GF-D8 (cell line): Measurements from ENCODE around the gene CHSY1.
"Not testable (repeated sequence)": the region's sequence is repeated elsewhere in the genome, so short reads cannot be mapped to it uniquely, and the experiment has no call there.

Experiments used
- DNase-seq: peaks from one replicate; lab custom pipeline; 2025; lab: John Stamatoyannopoulos, UW

CHSY1 gene

GRCh38 chr15:101135532-101136166, 116.2 kb downstream of the CHSY1 start:
- peak; percentile 31 for DNase-seq

DNA sequence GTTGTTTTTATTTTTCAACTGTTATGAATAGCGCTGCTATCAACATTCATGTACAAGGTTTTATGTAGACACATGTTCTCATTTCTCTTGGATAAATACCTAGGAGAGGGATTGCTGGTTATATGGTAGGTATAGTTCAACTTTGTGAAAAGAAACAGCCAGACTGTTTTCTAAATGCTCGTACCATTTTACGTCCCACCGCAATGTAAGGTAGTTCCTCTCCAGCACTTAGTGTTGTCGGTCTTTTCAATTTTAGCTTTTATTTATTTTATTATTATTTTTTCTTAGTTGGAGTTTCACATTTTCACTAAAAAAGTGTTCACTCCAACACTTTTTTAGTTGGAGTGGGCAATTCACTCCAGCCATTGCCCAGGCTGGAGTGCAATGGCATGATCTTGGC, 117.1 kb downstream of the CHSY1 start:
- no peak for DNase-seq

- no peak for DNase-seq
Measured at GRCh38 chr15:101133751-101134261, 118.0 kb downstream of the CHSY1 start.

DNA sequence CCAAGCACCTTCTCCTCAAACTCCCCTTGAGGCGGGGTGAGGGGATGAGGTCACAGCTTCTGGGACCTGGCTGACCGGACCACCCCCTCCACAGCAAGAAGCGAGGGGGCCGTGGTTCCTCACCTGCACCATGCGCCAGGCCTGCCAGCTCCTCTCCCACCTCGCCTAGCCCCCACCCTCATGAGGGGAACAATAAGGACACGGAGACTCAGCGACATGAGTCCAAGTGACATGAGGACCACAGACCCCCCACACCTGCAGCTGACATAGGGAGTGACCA, 118.7 kb downstream of the CHSY1 start:
- no peak for DNase-seq

DNA sequence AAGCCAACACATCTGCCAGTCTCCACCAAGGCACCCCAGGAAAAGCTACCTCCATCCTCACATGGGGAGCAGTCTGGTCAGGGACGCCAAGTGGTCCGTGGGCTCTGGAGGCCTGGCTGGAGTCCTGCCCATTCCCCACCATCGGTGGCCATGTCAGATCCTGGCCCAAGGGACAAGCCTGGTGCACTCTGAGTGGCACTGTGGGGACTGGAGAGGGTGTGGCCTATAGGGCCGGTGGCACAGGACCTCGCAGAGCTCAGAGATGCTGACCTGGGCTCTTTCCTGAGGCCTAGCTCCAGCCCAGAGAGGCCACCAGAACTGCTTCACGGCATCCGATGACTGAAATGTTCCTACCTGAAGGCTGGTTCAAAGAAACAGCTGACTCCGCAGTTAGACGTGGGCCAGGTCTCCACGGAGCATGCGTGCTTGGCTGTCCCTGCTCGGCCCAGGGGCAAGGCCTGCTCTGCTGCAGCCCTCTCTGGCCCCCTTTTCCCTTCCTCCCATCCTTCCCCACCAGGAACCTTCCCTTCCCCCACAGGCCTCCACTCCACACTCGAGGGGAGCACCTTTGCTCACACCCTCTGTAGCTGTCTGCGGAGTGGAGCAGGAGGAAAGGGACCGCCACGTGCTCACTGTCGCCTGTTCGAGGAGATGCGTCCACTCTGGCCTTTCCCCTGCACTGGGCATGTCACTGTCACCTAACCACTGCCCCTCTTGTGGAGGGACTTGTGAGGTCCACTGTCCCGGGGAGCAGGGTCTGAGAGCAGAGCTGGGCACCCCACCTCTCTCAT, 119.3 kb downstream of the CHSY1 start:
- no peak for DNase-seq

GRCh38 chr15:101131489-101132389, 120.1 kb downstream of the CHSY1 start:
- DNase-seq = no peak

GRCh38 chr15:101129851-101130380, 121.9 kb downstream of the CHSY1 start:
- DNase-seq = no peak

DNA sequence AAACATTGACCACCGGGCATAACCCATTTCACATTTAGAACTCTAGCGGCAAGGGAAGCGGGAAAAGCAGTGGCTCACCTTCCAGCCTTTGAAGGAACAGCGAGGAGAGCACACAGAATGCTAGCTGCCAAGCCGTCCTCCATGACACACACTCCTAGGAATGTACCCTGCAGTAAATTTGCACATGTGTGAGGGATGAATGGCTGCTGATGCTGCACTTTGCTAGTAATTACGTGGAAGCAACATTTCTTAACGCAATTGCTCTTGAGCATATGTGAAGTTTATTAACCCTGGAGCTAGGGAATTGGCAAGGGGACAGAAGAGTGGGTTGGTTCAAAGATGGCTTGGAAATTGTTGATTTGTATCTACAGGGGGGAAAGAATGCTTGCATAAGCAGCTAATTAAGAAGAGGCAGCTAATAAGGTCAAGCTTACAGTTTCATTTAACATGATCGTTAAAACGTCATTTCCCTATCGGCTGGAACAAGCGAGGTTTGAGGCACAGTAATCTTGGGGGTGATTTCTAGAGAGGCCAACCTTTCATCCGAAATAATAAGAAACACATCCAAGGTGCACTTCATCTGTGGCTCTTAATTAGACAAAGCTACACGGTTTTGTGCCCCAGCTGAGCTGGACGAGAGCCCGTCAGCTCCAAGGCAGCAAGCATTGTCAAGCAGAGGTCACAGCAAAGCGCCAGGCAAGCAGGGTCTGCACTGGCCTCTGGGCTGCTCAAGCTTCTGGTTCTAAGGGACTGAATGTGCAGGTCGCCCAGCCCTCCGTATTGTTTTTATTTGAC, 123.4 kb downstream of the CHSY1 start:
- no peak for DNase-seq

DNA sequence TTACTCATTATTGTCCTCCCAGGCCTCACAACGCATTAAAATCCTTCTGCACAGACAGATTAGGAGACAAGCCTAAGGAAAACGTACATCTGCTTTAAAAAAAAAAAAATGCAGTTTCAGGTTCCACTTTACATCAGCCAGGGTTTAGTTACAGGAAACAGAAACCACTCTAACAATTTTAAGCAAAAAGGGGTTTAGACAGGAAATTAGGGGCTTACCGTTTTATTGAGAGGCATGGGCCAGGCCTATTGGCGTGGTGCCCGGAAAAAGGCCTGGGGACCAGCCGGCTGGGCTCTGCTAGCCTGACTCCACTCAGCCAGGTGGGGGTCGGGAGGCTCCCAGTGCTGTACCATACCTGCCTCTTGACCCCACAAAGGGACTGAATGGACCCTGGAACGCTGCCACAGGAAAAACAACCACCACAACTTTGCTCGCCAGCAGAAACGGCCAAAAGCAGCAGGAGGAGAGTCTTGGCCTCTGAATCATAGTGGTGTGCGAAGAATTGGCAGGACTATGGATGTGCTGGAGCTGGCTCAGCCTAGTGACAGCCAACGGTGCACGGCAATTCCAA, 124.3 kb downstream of the CHSY1 start:
- peak; percentile 70 for DNase-seq

DNA sequence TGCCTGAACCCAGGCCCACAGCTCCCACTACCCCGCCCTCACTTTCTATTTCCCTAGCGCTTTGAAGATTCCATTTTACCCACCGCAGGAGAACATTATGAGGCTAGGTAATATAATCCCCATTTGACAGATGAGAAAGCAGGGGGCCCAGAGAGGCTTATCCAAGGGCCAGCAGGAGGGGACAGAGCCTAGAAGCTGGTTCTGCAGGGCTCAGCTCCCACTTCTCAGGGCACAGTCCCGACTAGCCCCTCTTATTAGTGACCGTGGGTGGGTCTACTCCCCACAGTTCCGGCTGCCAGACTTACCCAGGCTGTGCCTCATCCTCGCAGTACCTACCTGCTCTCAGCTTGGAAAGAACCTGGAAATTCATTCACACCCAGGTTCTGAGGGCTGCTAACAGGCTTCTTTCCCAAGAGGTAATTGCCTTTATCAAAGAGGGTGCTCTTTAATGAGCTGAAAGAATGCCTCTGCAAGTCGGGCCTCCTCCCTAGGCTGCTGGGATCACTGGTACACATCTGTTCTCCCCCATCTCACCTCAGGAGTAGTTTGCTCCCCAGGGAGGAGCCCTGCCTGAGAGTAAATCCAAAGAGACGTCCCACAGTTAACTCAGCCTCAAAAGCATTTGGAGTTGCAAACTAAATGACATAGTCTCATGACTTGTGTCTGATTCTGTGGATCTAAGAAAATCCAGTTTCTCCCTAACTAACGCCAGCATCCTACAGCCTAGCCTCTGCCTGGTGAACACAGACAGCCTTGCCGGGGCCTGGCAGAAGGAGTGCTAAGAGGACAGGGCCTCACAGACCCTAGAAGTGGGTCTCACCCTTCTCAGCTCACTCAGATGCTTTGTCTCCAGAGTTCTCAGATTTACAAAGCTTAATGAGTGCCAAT, 125.0 kb downstream of the CHSY1 start:
- no peak for DNase-seq

DNA sequence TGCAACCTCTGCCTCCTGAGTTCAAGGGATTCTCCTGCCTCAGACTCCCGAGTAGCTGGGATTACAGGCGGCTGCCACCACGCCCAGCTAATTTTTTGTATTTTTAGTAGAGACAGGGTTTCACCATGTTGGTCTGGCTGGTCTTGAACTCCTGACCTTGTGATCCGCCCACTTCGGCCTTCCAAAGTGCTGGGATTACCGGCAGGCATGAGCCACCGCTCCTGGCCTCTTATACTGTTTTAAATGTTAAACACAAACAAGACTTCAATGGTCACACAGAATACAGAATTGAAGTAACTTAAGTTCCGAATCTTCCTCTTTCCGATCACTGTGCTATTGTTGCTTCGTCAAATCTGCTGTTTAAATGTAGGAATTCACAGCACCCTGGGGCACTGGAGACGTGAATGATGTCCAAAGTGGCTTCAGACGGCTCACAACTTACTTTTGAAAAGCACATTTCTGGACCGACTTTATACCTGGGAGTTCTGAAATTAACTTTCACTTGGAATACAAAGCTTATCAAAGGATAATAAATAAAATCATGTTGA, 125.9 kb downstream of the CHSY1 start:
- DNase-seq = not testable (repeated sequence)
